BE2C (cell line): ENCODE data around the gene ADAMTSL5.

Experiments used
- DNase-seq: peaks from one replicate; pipeline ENCODE4 v3.0.0-alpha.2; 2020
- H3K27me3 ChIP-seq: fragments of 250-450 bp; sonication (Bioruptor Pico); 2 replicates; pipeline ENCODE4 v1.5.1; 2020; ENCODE audit warnings: mild to moderate bottlenecking
- H3K36me3 ChIP-seq: fragments of 250-450 bp; sonication (Bioruptor Pico); 2 replicates; pipeline ENCODE4 v1.5.1; 2020; ENCODE audit warnings: mild to moderate bottlenecking
- H3K4me1 ChIP-seq: fragments of 250-450 bp; sonication (Bioruptor Pico); 2 replicates; pipeline ENCODE4 v1.5.1; 2020
- H3K4me3 ChIP-seq: 2 replicates; pipeline ENCODE4 v1.5.1; 2011; ENCODE audit warnings: low read depth, low read length
- H3K9me3 ChIP-seq: fragments of 250-450 bp; sonication (Bioruptor Pico); 2 replicates; pipeline ENCODE4 v1.5.1; 2020
- TF ChIP-seq, protein P1 (sequence below): IDR thresholded peaks from 2 replicates; pipeline ENCODE4 v1.5.1; 2012; ENCODE audit warnings: mild to moderate bottlenecking, low read depth, low read length

Gene ADAMTSL5

GRCh38 chr19:1466461-1467214 is 46.2 kb downstream of the ADAMTSL5 start:
- Histone ChIP-seq H3K36me3 (peaks cover 15% of the 10 kb centered on the region), H3K27me3 (no peaks in the 10 kb centered on the region), H3K9me3 (no peaks in the 10 kb centered on the region), H3K4me3 (no peak overlapping the region), H3K4me1 (no peaks in the 10 kb centered on the region)
- no peak for DNase-seq
- TF ChIP-seq, protein P1, sequence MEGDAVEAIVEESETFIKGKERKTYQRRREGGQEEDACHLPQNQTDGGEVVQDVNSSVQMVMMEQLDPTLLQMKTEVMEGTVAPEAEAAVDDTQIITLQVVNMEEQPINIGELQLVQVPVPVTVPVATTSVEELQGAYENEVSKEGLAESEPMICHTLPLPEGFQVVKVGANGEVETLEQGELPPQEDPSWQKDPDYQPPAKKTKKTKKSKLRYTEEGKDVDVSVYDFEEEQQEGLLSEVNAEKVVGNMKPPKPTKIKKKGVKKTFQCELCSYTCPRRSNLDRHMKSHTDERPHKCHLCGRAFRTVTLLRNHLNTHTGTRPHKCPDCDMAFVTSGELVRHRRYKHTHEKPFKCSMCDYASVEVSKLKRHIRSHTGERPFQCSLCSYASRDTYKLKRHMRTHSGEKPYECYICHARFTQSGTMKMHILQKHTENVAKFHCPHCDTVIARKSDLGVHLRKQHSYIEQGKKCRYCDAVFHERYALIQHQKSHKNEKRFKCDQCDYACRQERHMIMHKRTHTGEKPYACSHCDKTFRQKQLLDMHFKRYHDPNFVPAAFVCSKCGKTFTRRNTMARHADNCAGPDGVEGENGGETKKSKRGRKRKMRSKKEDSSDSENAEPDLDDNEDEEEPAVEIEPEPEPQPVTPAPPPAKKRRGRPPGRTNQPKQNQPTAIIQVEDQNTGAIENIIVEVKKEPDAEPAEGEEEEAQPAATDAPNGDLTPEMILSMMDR = no peak

GRCh38 chr19:1466018-1466460 is 46.8 kb downstream of the ADAMTSL5 start:
- no peaks in the 10 kb centered on the region for H3K9me3 ChIP-seq
- no peaks in the 10 kb centered on the region for H3K4me1 ChIP-seq
- no peaks in the 10 kb centered on the region for H3K27me3 ChIP-seq
- TF ChIP-seq, protein P1 = no peak
- DNase-seq = no peak
- H3K36me3 ChIP-seq = peaks cover 18% of the 10 kb centered on the region
- no peak overlapping the region for H3K4me3 ChIP-seq

DNA sequence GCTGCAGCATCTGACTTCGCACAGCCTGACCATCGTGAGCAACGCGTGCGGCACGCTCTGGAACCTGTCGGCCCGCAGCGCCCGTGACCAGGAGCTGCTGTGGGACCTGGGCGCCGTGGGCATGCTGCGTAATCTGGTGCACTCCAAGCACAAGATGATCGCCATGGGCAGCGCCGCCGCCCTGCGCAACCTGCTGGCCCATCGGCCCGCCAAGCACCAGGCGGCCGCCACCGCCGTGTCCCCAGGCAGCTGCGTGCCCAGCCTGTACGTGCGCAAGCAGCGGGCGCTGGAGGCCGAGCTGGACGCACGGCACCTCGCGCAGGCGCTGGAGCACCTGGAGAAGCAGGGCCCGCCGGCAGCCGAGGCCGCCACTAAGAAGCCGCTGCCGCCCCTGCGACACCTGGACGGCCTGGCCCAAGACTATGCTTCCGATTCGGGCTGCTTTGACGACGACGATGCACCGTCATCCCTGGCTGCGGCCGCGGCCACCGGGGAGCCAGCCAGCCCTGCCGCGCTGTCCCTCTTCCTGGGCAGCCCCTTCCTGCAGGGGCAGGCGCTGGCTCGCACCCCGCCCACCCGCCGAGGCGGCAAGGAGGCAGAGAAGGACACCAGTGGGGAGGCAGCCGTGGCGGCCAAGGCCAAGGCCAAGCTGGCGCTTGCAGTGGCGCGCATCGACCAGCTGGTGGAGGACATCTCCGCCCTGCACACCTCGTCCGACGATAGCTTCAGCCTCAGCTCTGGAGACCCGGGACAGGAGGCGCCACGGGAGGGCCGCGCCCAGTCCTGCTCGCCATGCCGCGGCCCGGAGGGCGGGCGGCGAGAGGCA is 47.4 kb downstream of the ADAMTSL5 start:
- peaks cover 24% of the 10 kb centered on the region for H3K36me3 ChIP-seq
- no peak for DNase-seq
- TF ChIP-seq, protein P1 = no peak
- H3K27me3 ChIP-seq = no peaks in the 10 kb centered on the region
- no peaks in the 10 kb centered on the region for H3K9me3 ChIP-seq
- H3K4me1 ChIP-seq = no peaks in the 10 kb centered on the region
- H3K4me3 ChIP-seq = no peak overlapping the region

DNA sequence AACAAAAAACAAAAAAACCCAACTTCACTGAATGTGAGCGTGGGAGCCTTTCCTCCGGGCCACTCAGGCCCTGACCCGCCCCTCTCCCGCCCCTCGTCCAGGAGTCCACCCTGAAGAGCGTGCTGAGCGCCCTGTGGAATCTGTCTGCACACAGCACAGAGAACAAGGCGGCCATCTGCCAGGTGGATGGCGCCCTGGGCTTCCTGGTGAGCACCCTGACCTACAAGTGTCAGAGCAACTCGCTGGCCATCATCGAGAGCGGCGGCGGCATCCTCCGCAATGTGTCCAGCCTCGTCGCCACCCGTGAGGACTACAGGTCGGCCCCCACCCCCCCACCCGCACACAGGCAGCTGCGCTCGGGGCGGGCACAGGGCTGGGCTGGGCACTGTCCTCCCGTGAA is 51.0 kb downstream of the ADAMTSL5 start:
- Histone ChIP-seq H3K4me3 (no peak overlapping the region), H3K27me3 (no peaks in the 10 kb centered on the region), H3K36me3 (peaks cover 30% of the 10 kb centered on the region), H3K4me1 (no peaks in the 10 kb centered on the region), H3K9me3 (no peaks in the 10 kb centered on the region)
- TF ChIP-seq, protein P1 = no peak
- DNase-seq = no peak

DNA sequence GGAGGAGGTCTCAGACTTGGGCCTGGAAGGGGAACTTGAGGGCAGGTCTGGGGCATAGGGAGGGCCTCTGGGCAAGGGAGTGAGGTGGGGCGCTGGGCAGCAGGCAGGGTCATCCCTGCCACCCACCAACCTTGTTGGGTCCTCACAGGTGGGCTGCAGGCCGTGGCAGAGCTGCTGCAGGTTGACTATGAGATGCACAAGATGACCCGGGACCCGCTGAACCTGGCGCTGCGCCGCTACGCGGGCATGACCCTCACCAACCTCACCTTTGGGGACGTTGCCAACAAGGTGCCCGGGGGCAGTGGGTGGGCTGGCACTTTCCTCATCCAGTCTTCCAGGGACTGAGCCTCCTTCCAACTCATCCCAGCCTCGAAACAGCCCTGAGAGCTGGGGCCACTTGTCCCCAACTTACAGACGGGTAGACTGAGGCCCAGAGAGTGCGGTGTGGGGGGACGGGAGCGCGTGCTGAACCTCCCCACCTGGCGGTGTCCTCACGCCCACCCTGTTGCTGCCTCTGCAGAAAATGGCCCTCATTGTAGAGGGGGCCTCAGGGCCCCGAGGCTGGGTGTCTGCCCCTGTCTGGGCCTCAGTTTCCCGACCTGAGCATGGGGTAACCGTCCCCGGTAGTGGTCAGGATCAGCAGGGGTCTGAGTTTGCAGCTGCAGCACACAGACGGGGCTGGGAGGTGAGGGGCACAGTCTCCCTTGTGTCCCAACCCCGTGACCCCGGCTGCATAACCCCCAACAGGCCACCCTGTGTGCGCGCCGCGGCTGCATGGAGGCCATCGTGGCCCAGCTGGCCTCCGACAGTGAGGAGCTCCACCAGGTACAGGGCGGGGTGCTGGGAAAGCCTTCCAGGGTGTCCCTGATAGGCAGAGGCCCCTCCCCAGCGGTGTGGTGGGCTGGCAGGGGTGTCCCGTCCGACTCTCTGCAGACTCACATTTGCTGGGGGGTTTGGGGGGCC is 52.5 kb downstream of the ADAMTSL5 start:
- Histone ChIP-seq H3K4me3 (no peak overlapping the region), H3K27me3 (no peaks in the 10 kb centered on the region), H3K9me3 (no peaks in the 10 kb centered on the region), H3K4me1 (no peaks in the 10 kb centered on the region), H3K36me3 (peaks cover 37% of the 10 kb centered on the region)
- TF ChIP-seq, protein P1 = no peak
- no peak for DNase-seq
